Measurements from ENCODE around the gene ZNF195. TPM values are rescaled to one million over a fixed set of nuclear protein-coding genes. Genes with fewer than 3 reads are reported as not detected.

The ZNF195 gene
- total RNA-seq, 1 experiment from 2014 or later: 47.7 TPM

DNA sequence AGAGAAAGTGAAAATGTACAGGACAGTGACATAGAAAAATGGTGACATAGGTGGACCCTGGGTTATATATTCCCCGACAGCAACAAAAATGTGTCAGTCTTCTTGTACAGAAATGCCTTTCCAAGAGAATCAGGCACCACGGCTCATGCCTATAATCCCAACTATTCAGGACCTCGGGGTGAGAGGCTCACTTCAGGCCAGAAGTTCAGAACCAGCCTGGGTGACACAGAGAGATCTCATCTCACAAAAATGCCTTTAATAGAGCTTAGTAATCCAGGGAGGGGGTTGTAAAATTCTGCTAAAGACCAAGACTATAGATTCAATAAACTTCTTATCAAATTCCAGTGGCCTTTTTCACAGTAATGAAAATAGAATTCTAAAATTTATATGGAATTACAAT lies 10.7 kb downstream of the ZNF195 start:
- Histone ChIP-seq H3K9me3 (ENCODE audit: control insufficient read depth in 1 of 2, insufficient read depth in 1 of 2, low read depth in 1 of 2, low read length in 2 of 2) (peaks cover 3 to 38% of the 10 kb centered on the region in 2 experiments; a peak in 3 of 4 replicates), H3K9ac (ENCODE audit: low read length) (no peak overlapping the region), H3K4me3 (replicated peaks in 1 of 2; ENCODE audit: low read depth in 1 of 2, low read length in 2 of 2) (no peak overlapping the region), H2AFZ (ENCODE audit: low read depth, low read length, poor library complexity, severe bottlenecking) (no peak overlapping the region), H4K20me1 (ENCODE audit: insufficient read depth) (no peaks in the 10 kb centered on the region), H3K27ac (ENCODE audit: low read depth, low read length) (no peak overlapping the region), H3K36me3 (ENCODE audit: control insufficient read depth in 1 of 2, insufficient read depth in 2 of 2, low read length in 2 of 2) (peaks cover 81 to 89% of the 10 kb centered on the region in 2 experiments), H3K4me2 (ENCODE audit: low read length) (no peak overlapping the region), H3K79me2 (ENCODE audit: insufficient read depth, low read length) (peaks cover 81% of the 10 kb centered on the region), H3K9me2 (ENCODE audit: insufficient read depth) (no peaks in the 10 kb centered on the region), H3K27me3 (ENCODE audit: insufficient read depth, low read length) (no peaks in the 10 kb centered on the region), H3K4me1 (ENCODE audit: control insufficient read depth in 1 of 2, insufficient read depth in 2 of 2, low read length in 2 of 2) (no peaks in the 10 kb centered on the region)
- intact Hi-C loops (cut with micrococcal nuclease): no loop called here
- TF ChIP-seq, protein P1, sequence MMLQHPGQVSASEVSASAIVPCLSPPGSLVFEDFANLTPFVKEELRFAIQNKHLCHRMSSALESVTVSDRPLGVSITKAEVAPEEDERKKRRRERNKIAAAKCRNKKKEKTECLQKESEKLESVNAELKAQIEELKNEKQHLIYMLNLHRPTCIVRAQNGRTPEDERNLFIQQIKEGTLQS (IDR thresholded peaks at IDR 0.05): no peak
- TF ChIP-seq REST (IDR thresholded peaks at IDR 0.05; ENCODE audit: low read depth) (no peak), TCF7L2 (IDR thresholded peaks at IDR 0.05; ENCODE audit: borderline replicate concordance, extremely low read depth, insufficient read depth, insufficient read length) (no peak)
- RAD21 ChIA-PET (ENCODE audit: low non-redundant PET in 1 of 2, low total read pairs in 2 of 2, uncharacterized antibody in 2 of 2, unreplicated experiment in 2 of 2): no interaction called here
- CTCF ChIA-PET: no interaction called here
- no TSS peak for BruUV-seq (replicated peaks)
- POLR2A ChIA-PET: no interaction called here
- no peak for DNase-seq (ENCODE audit: low read depth, low spot score)
- ATAC-seq: no peak

GRCh38 chr11:3367221-3367620 lies 11.7 kb downstream of the ZNF195 start:
- ATAC-seq (no peak), DNase-seq (ENCODE audit: low read depth, low spot score) (no peak)
- Histone ChIP-seq H4K20me1 (ENCODE audit: insufficient read depth) (no peaks in the 10 kb centered on the region), H3K9ac (ENCODE audit: low read length) (no peak overlapping the region), H3K79me2 (ENCODE audit: insufficient read depth, low read length) (peaks cover 79% of the 10 kb centered on the region), H2AFZ (ENCODE audit: low read depth, low read length, poor library complexity, severe bottlenecking) (no peak overlapping the region), H3K27ac (ENCODE audit: low read depth, low read length) (no peak overlapping the region), H3K36me3 (ENCODE audit: control insufficient read depth in 1 of 2, insufficient read depth in 2 of 2, low read length in 2 of 2) (peaks cover 86 to 89% of the 10 kb centered on the region in 2 experiments), H3K27me3 (ENCODE audit: insufficient read depth, low read length) (no peaks in the 10 kb centered on the region), H3K4me1 (ENCODE audit: control insufficient read depth in 1 of 2, insufficient read depth in 2 of 2, low read length in 2 of 2) (no peaks in the 10 kb centered on the region), H3K9me2 (ENCODE audit: insufficient read depth) (no peaks in the 10 kb centered on the region), H3K4me2 (ENCODE audit: low read length) (no peak overlapping the region), H3K4me3 (replicated peaks in 1 of 2; ENCODE audit: low read depth in 1 of 2, low read length in 2 of 2) (no peak overlapping the region), H3K9me3 (ENCODE audit: control insufficient read depth in 1 of 2, insufficient read depth in 1 of 2, low read depth in 1 of 2, low read length in 2 of 2) (peaks cover 3 to 46% of the 10 kb centered on the region in 2 experiments; a peak in 3 of 4 replicates)
- intact Hi-C loops (cut with micrococcal nuclease): no loop called here
- ChIA-PET RAD21 (ENCODE audit: low non-redundant PET in 1 of 2, low total read pairs in 2 of 2, uncharacterized antibody in 2 of 2, unreplicated experiment in 2 of 2) (no interaction called here), POLR2A (no interaction called here), CTCF (no interaction called here)
- TF ChIP-seq, protein P1 (IDR thresholded peaks at IDR 0.05): no peak
- TF ChIP-seq ELF1 (IDR thresholded peaks at IDR 0.05; ENCODE audit: borderline replicate concordance, low read depth): no peak
- TF ChIP-seq FOSL1 (IDR thresholded peaks at IDR 0.05; ENCODE audit: low read depth): no peak
- TF ChIP-seq, protein P2, sequence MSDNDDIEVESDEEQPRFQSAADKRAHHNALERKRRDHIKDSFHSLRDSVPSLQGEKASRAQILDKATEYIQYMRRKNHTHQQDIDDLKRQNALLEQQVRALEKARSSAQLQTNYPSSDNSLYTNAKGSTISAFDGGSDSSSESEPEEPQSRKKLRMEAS (IDR thresholded peaks at IDR 0.05): no peak
- TF ChIP-seq POLR2A (IDR thresholded peaks at IDR 0.05; ENCODE audit: borderline replicate concordance, extremely low read depth, insufficient read depth, insufficient read length): no peak
- no peak for TF ChIP-seq ZBTB33 (IDR thresholded peaks at IDR 0.05; ENCODE audit: extremely low read depth, insufficient replicate concordance, low read length)
- no peak for TF ChIP-seq ZFX (IDR thresholded peaks at IDR 0.05)
- TF ChIP-seq CTCF (IDR thresholded peaks at IDR 0.05 in 2 of 3, conservative IDR thresholded peaks at IDR 0.05 in 1 of 3; ENCODE audit: borderline replicate concordance in 1 of 3, insufficient read depth in 1 of 3, low read depth in 2 of 3, low read length in 2 of 3): no peak
- no peak for TF ChIP-seq EGR1 (IDR thresholded peaks at IDR 0.05; ENCODE audit: low read depth)
- no TSS peak for BruUV-seq (replicated peaks)

Measured in HCT116 (cell line).